GM12878 (cell line): Measurements from ENCODE around the gene UBE2Q2. TPM values are rescaled to one million over a fixed set of nuclear protein-coding genes. Genes with fewer than 3 reads are reported as not detected.

Source experiments
- ATAC-seq: fragments of 200-7000 bp; cut with Tn5 transposase; 3 replicates; pipeline ENCODE4 v1.9.1; 2020; ENCODE audit warnings: mild to moderate bottlenecking, moderate library complexity
- BruUV-seq: library from RNA; stranded (reverse); fragments of 400-500 nt; replicated peaks from 2 replicates; lab custom pipeline; 2021; lab: Mats Ljungman, UMichigan
- CTCF ChIA-PET: fragments of 300-600 bp; sonication (Branson Sonifier 250); formaldehyde crosslinking; extraction: SDS; loops from one replicate; lab custom pipeline; 2021; ENCODE audit warnings: inconsistent platforms; lab: Yijun Ruan, JAX
- POLR2A ChIA-PET: fragments of 350-600 bp; formaldehyde crosslinking; extraction: SDS; loops from one replicate; lab custom pipeline; 2021; ENCODE audit warnings: inconsistent platforms; lab: Charles Lee
- RAD21 ChIA-PET: fragments of 300-600 bp; sonication (Branson Sonifier 250); formaldehyde crosslinking; loops from one replicate; lab custom pipeline; 2023; ENCODE audit warnings: antibody characterized with exemption; ENCODE audit not compliant: unreplicated experiment; lab: Charles Lee
- SMC1A ChIA-PET: fragments of 300-600 bp; sonication (Branson Sonifier 250); formaldehyde crosslinking; loops from one replicate; lab custom pipeline; 2023; ENCODE audit not compliant: unreplicated experiment, uncharacterized antibody; lab: Charles Lee
- DNase-seq: peaks from one replicate; pipeline ENCODE4 v3.0.0-alpha.2; 2011; ENCODE audit warnings: low read depth, low spot score
- FAIRE-seq: peaks from 3 replicates; lab custom pipeline; 2011; peaks lifted over from hg19 to GRCh38; lab: Jason Lieb, UNC
- H2AFZ ChIP-seq: 2 replicates; pipeline ENCODE4 v1.6.0; 2011; ENCODE audit warnings: low read depth, low read length, control low read depth; ENCODE audit not compliant: control insufficient read depth
- H3K27ac ChIP-seq: 2 replicates; pipeline ENCODE4 v1.5.1; 2011; ENCODE audit warnings: control low read depth; ENCODE audit not compliant: control insufficient read depth, insufficient read depth
- H3K27me3 ChIP-seq, 2 experiments: replicated peaks in 1 of 2; 2 replicates each; pipeline versions ENCODE4 v1.6.0 to v1.6.1; 2011; ENCODE audit warnings: low read length in 1 of 2; ENCODE audit not compliant: control insufficient read depth in 2 of 2, insufficient read depth in 2 of 2
- H3K36me3 ChIP-seq, 2 experiments: 2 replicates each; pipeline ENCODE4 v1.5.1; 2011; ENCODE audit warnings: low read length in 1 of 2; ENCODE audit not compliant: control insufficient read depth in 2 of 2, insufficient read depth in 2 of 2
- H3K4me1 ChIP-seq: 2 replicates; pipeline ENCODE4 v1.6.1; 2011; ENCODE audit warnings: mild to moderate bottlenecking, low read length, moderate library complexity, mixed read lengths; ENCODE audit not compliant: control insufficient read depth, insufficient read depth
- H3K4me2 ChIP-seq: 2 replicates; pipeline ENCODE4 v1.6.0; 2011; ENCODE audit warnings: control low read depth; ENCODE audit not compliant: control insufficient read depth, insufficient read depth
- H3K4me3 ChIP-seq: fragments of 200-600 bp; sonication (generic); 2 replicates; pipeline ENCODE4 v1.5.1; 2016
- H3K79me2 ChIP-seq: 2 replicates; pipeline ENCODE4 v1.6.0; 2011; ENCODE audit warnings: low read length; ENCODE audit not compliant: control insufficient read depth, insufficient read depth
- H3K9ac ChIP-seq: 2 replicates; pipeline ENCODE4 v1.8.0; 2011; ENCODE audit warnings: low read length, control low read depth, mixed read lengths; ENCODE audit not compliant: control insufficient read depth, insufficient read depth
- H3K9me3 ChIP-seq: replicated peaks from 3 replicates; pipeline ENCODE4 v1.5.1; 2011; ENCODE audit warnings: mild to moderate bottlenecking, low read length; ENCODE audit not compliant: control insufficient read depth, insufficient read depth
- H4K20me1 ChIP-seq: 2 replicates; pipeline ENCODE4 v1.6.0; 2011; ENCODE audit not compliant: control insufficient read depth, insufficient read depth
- ATF7 ChIP-seq: fragments of 450-650 bp; IDR thresholded peaks from 2 replicates; pipeline ENCODE4 v1.6.1; 2016; ENCODE audit warnings: low read depth, mild to moderate bottlenecking
- BMI1 ChIP-seq: fragments of 450-650 bp; IDR thresholded peaks from 2 replicates; pipeline ENCODE4 v1.6.1; 2016; ENCODE audit warnings: mild to moderate bottlenecking, moderate library complexity, borderline replicate concordance
- CBFB ChIP-seq: IDR thresholded peaks from 2 replicates; pipeline ENCODE4 v1.6.1; 2016; ENCODE audit warnings: antibody characterized with exemption, low read depth
- FOXM1 ChIP-seq: IDR thresholded peaks from 2 replicates; pipeline ENCODE4 v1.6.1; 2012; ENCODE audit warnings: low read depth, mild to moderate bottlenecking, inconsistent platforms, low read length, moderate library complexity
- IKZF1 ChIP-seq: fragments of 450-650 bp; conservative IDR thresholded peaks from 2 replicates; pipeline ENCODE4 v1.6.1; 2017; ENCODE audit warnings: antibody characterized with exemption, mild to moderate bottlenecking
- LARP7 ChIP-seq: fragments of 450-650 bp; IDR thresholded peaks from 2 replicates; pipeline ENCODE4 v1.6.1; 2017; ENCODE audit warnings: mild to moderate bottlenecking
- PAX8 ChIP-seq: fragments of 450-650 bp; IDR thresholded peaks from 2 replicates; pipeline ENCODE4 v1.6.1; 2017; ENCODE audit warnings: mild to moderate bottlenecking, moderate library complexity
- PBX3 ChIP-seq: IDR thresholded peaks from 2 replicates; pipeline ENCODE4 v1.6.1; 2011; ENCODE audit warnings: mild to moderate bottlenecking, low read depth, low read length, moderate library complexity; ENCODE audit not compliant: insufficient replicate concordance
- POU2F2 ChIP-seq: IDR thresholded peaks from 3 replicates; pipeline ENCODE4 v1.6.1; 2011; ENCODE audit warnings: low read depth, mild to moderate bottlenecking, low read length, borderline replicate concordance
- RAD51 ChIP-seq: fragments of 450-650 bp; IDR thresholded peaks from 2 replicates; pipeline ENCODE4 v1.6.1; 2016; ENCODE audit warnings: moderate library complexity, mild to moderate bottlenecking, inconsistent platforms
- RELA ChIP-seq: fragments of 450-650 bp; IDR thresholded peaks from 2 replicates; pipeline ENCODE4 v1.8.0; 2014; ENCODE audit warnings: borderline replicate concordance; ENCODE audit not compliant: partially characterized antibody
- RUNX3 ChIP-seq: IDR thresholded peaks from 2 replicates; pipeline ENCODE4 v1.6.1; 2012; ENCODE audit warnings: low read length, inconsistent platforms
- WGBS: methylation state at CpG from one replicate; pipeline ENCODE4 v1.1.6; 2016; ENCODE audit warnings: low lambda C conversion rate; ENCODE audit not compliant: insufficient replicate concordance, insufficient coverage; ENCODE audit errors: missing lambda C conversion rate; 5-methylcytosine and 5-hydroxymethylcytosine counted together
- in situ Hi-C: fragments of 300-500 bp; cut with MboI; formaldehyde crosslinking; loops from 9 replicates; pipeline ENCODE4 v1.14.3; 2018; ENCODE audit warnings: mixed read lengths
- intact Hi-C: fragments of 100-400 bp; cut with micrococcal nuclease; formaldehyde crosslinking; loops from one replicate; pipeline ENCODE4 v1.14.2; 2022; ENCODE audit not compliant: unreplicated experiment
- polyA plus RNA-seq, 11 experiments: library from polyadenylated mRNA; depleted of rRNA in 4 of 11; unstranded in 6 of 11; stranded (reverse) in 5 of 11; fragments of >200 nt; fragmentation: Nextera tagmentation in 4 of 11; fragmentation: Illumina TruSeq in 1 of 11; extraction: Ambion mirVana in 4 of 11; extraction: Trizol in 1 of 11; gene quantifications; 1 replicate in 1 of 11; 2 replicates in 10 of 11; pipeline versions ENCODE4 v1.2.1 to v1.2.3, GENCODE V29; 2011 to 2016; ENCODE audit warnings: inconsistent platforms in 2 of 11, missing spikeins in 2 of 11, low read depth in 1 of 11
- total RNA-seq, 4 experiments: library from RNA; depleted of rRNA in 3 of 4; stranded (reverse); fragments of >200 nt in 3 of 4; fragmentation: Illumina TruSeq in 1 of 4; extraction: Trizol in 1 of 4; gene quantifications; 2 replicates each; pipeline versions ENCODE4 v1.2.1 to v1.2.3, GENCODE V29; 2013 to 2021
- TF ChIP-seq, protein P1 (sequence below): fragments of 450-650 bp; formaldehyde crosslinking; IDR thresholded peaks from 2 replicates; pipeline ENCODE4 v1.4.0; 2022; ENCODE audit warnings: mild to moderate bottlenecking, moderate library complexity

Gene UBE2Q2
- total and polyA plus RNA-seq, 10 of the 15 experiments (the other 5 are each of a cell fraction or from before 2014, with no cell fraction given): 11.1 to 31.9 (median 21.6) TPM

GRCh38 chr15:75834021-75834420 is 9.2 kb upstream of the UBE2Q2 start:
- Histone ChIP-seq H3K4me2 (no peak overlapping the region), H3K9me3 (no peaks in the 10 kb centered on the region), H3K79me2 (no peaks in the 10 kb centered on the region), H3K4me1 (peaks cover 7% of the 10 kb centered on the region), H2AFZ (no peak overlapping the region), H3K4me3 (no peak overlapping the region), H3K27ac (no peak overlapping the region), H3K9ac (no peak overlapping the region), H3K36me3 (no peaks in the 10 kb centered on the region), H4K20me1 (no peaks in the 10 kb centered on the region), H3K27me3 (no peaks in the 10 kb centered on the region)
- BruUV-seq: no TSS peak
- DNase-seq: no peak
- intact Hi-C loops: no loop called here
- no peak for ATAC-seq
- FAIRE-seq: no peak
- CTCF ChIA-PET: no interaction called here
- RAD21 ChIA-PET: no interaction called here
- WGBS: 93% methylated on average over 2 of the region's 2 CpGs
- no peak for TF ChIP-seq FOXM1
- TF ChIP-seq ATF7: no peak
- TF ChIP-seq PAX8: no peak
- no peak for TF ChIP-seq RAD51
- no peak for TF ChIP-seq RELA
- no peak for TF ChIP-seq PBX3
- no peak for TF ChIP-seq LARP7
- no peak for TF ChIP-seq IKZF1
- TF ChIP-seq CBFB: no peak
- TF ChIP-seq BMI1: no peak
- TF ChIP-seq POU2F2: no peak
- TF ChIP-seq, protein P1, sequence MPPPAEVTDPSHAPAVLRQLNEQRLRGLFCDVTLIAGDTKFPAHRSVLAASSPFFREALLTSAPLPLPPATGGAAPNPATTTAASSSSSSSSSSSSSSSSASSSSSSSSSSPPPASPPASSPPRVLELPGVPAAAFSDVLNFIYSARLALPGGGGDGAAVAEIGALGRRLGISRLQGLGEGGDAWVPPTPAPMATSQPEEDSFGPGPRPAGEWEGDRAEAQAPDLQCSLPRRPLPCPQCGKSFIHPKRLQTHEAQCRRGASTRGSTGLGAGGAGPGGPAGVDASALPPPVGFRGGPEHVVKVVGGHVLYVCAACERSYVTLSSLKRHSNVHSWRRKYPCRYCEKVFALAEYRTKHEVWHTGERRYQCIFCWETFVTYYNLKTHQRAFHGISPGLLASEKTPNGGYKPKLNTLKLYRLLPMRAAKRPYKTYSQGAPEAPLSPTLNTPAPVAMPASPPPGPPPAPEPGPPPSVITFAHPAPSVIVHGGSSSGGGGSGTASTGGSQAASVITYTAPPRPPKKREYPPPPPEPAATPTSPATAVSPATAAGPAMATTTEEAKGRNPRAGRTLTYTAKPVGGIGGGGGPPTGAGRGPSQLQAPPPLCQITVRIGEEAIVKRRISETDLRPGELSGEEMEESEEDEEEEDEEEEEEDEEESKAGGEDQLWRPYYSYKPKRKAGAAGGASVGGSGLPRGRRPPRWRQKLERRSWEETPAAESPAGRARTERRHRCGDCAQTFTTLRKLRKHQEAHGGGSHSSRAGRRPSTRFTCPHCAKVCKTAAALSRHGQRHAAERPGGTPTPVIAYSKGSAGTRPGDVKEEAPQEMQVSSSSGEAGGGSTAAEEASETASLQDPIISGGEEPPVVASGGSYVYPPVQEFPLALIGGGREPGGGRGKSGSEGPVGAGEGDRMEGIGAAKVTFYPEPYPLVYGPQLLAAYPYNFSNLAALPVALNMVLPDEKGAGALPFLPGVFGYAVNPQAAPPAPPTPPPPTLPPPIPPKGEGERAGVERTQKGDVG: no peak
- TF ChIP-seq RUNX3: no peak
- SMC1A ChIA-PET: no interaction called here
- in situ Hi-C loops: no loop called here
- POLR2A ChIA-PET: no interaction called here
